ENCODE results near the gene SMIM35.

DNA sequence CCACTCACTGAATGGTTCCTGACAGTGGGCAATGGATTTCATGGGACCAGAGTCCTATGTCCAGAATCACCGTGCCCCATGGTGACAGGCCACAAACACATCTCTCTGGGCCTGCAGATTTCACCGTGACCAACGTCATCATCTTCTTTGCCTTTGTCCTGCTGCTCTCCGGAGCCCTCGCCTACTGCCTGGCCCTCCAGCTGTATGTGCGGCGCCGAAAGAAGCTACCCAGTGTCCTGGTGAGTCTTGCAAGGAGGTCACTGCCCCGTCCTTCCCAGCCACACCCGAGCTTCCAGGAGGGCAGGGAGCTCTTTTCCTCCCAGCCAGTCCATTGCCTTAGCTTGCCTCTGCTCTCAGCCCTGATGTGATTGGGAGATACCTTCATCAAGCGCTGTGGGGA, 91.3 kb downstream of the SMIM35 start:
- TF ChIP-seq CTCF (conservative IDR thresholded peaks at IDR 0.05 in 1 of 2, IDR thresholded peaks at IDR 0.05 in 1 of 2; ENCODE audit: extremely low read depth in 1 of 2, insufficient read depth in 1 of 2, low read depth in 1 of 2, low read length in 2 of 2) (no peak), EZH2 (IDR thresholded peaks at IDR 0.05; ENCODE audit: borderline replicate concordance, low read length) (no peak)

Data from mammary epithelial cell (primary cell).